IMR-90 (cell line): ENCODE measurements around the gene DLGAP4.

Experiments used
- BHLHE40 ChIP-seq: fragments of 150-350 bp; IDR thresholded peaks from 2 replicates; pipeline ENCODE4 v1.6.1; 2016; ENCODE audit warnings: mild to moderate bottlenecking, low read depth, low read length
- CTCF ChIP-seq: conservative IDR thresholded peaks from 2 replicates; pipeline ENCODE4 v1.5.1; 2012; ENCODE audit warnings: mild to moderate bottlenecking, low read depth, low read length, improper control_type of control experiment
- ELK1 ChIP-seq: fragments of 150-350 bp; IDR thresholded peaks from 2 replicates; pipeline ENCODE4 v1.6.1; 2016; ENCODE audit warnings: low read depth, mild to moderate bottlenecking, low read length, moderate library complexity, borderline replicate concordance
- MAFK ChIP-seq: IDR thresholded peaks from 2 replicates; pipeline ENCODE4 v1.6.1; 2012; ENCODE audit warnings: low read depth, low read length, improper control_type of control experiment
- MAZ ChIP-seq: IDR thresholded peaks from 2 replicates; pipeline ENCODE4 v1.6.1; 2012; ENCODE audit warnings: low read depth, mild to moderate bottlenecking, low read length, improper control_type of control experiment, moderate library complexity, borderline replicate concordance
- MXI1 ChIP-seq: IDR thresholded peaks from 2 replicates; pipeline ENCODE4 v1.6.1; 2012; ENCODE audit warnings: low read depth, mild to moderate bottlenecking, low read length, moderate library complexity, borderline replicate concordance
- POLR2A ChIP-seq: IDR thresholded peaks from 2 replicates; pipeline ENCODE4 v1.6.1; 2012; ENCODE audit warnings: mild to moderate bottlenecking, low read depth, low read length
- RCOR1 ChIP-seq: IDR thresholded peaks from 2 replicates; pipeline ENCODE4 v1.6.1; 2012; ENCODE audit warnings: mild to moderate bottlenecking, low read length, improper control_type of control experiment; ENCODE audit not compliant: insufficient replicate concordance
- RFX5 ChIP-seq: IDR thresholded peaks from 2 replicates; pipeline ENCODE4 v1.8.0; 2012; ENCODE audit warnings: low read depth, mild to moderate bottlenecking, low read length, moderate library complexity
- SMC3 ChIP-seq: fragments of 150-350 bp; IDR thresholded peaks from 2 replicates; pipeline ENCODE4 v1.6.1; 2016; ENCODE audit warnings: low read depth, mild to moderate bottlenecking, antibody characterized with exemption, low read length, moderate library complexity

GRCh38 chr20:36447101-36447500 lies 141.0 kb downstream of the DLGAP4 start:
- TF ChIP-seq CTCF (no peak), MAZ (no peak), POLR2A (no peak), SMC3 (no peak), ELK1 (no peak), MXI1 (no peak), RCOR1 (no peak), RFX5 (no peak), BHLHE40 (no peak), MAFK (no peak)
